ENCODE data around the gene COPS7B.
"Not testable (repeated sequence)": the region's sequence is repeated elsewhere in the genome, so short reads cannot be mapped to it uniquely, and the experiment has no call there.

The COPS7B gene

DNA sequence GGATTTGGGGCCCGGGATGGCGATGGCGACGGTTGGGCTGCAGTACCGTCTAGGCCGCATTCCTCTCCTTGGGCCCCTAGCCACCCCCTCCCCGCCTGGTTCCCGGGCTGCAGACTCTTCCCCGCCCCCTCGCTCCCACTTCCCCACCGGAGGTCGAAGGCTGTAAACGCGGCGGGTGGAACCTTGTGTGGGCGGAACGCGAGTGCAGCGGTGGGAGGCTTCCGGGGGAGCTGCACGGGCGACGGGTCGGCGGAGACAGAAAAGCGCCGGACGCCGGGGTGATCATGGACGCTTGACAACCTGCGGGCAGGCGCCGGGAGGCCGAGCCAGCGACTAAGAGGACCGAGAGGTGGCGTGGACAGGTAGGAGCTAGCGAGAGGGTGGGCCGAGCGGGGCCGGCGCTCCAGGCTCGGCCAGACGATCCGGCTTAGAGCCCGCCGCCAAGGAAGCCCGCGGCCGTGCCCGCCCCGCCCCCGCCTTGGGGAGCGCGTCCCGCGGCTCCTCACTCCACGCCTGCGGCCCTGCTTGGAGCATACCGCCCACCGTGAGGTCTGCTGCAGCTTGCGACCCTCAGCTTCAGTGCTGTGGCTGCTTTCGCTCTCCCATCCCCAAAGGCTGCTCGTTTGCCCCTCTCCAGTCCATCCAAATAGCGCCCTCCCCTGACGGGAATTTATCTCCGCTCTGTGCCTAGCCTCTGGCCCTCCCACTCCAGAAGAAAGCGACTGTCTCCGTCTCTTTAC, at the start of gene COPS7B:
Gene COPS7B (plus strand): TSS at position 269 of the 740 bp plus-strand sequence. CDS start 2,126 bp downstream, outside the sequence.
- DNase-seq = peak; percentile 47

- no peak for DNase-seq
Measured at GRCh38 chr2:231737761-231738160, 48.5 kb upstream of the COPS7B start.

GRCh38 chr2:231743376-231744116, 42.7 kb upstream of the COPS7B start:
- no peak for DNase-seq

DNA sequence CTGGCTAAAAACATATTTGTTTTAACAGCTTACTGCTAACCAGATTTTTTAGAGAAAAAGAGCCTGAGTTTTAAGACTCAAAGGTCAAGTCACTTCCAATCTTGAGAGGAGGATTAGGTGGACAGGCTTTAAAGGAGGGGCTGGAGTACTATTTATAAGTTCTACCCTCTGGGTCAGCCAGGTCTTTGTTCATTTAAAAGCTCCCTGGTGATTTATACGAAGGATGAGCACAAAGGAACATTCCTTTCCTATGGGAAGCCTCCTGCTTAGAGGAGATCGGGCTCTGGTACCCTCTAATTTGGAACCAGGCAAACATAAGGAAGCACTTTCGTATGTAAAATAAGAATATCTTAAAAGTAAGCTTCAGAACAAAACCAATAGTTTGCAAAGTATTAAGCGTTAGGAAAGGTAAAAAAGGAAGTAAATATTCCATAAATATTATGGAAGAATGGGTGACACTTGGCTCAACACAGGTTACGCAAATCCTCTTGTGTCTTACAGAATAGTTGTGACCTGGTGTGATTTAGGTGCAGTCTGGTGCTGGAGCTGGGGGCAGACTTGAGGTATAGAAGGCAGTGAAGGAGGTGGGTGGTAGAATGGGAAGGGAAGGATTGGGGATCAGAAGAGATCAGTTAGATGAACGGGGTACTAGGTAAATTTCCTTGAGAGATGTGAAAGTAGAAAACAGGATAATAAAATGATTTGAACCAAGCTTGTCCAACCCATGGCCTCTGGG, 40.8 kb upstream of the COPS7B start:
- DNase-seq = no peak

- not testable (repeated sequence) for DNase-seq
Measured at GRCh38 chr2:231748153-231748896, 37.9 kb upstream of the COPS7B start.

DNA sequence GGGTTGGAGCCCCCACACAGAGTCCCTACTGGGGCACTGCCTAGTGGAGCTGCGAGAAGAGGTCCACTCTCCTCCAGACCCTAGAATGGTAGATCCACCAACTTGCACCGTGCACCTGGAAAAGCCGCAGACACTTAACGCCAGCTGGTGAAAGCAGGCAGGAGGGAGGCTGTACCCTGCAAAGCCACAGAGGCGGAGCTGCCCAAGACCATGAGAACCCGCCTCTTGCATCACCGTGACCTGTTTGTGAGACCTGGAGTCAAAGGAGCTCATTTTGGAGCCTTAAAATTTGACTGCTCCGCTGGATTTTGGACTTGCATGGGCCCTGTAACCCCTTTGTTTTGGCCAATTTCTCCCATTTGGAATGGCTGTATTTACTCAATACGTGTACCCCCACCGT, 37.2 kb upstream of the COPS7B start:
- DNase-seq = not testable (repeated sequence)

DNA sequence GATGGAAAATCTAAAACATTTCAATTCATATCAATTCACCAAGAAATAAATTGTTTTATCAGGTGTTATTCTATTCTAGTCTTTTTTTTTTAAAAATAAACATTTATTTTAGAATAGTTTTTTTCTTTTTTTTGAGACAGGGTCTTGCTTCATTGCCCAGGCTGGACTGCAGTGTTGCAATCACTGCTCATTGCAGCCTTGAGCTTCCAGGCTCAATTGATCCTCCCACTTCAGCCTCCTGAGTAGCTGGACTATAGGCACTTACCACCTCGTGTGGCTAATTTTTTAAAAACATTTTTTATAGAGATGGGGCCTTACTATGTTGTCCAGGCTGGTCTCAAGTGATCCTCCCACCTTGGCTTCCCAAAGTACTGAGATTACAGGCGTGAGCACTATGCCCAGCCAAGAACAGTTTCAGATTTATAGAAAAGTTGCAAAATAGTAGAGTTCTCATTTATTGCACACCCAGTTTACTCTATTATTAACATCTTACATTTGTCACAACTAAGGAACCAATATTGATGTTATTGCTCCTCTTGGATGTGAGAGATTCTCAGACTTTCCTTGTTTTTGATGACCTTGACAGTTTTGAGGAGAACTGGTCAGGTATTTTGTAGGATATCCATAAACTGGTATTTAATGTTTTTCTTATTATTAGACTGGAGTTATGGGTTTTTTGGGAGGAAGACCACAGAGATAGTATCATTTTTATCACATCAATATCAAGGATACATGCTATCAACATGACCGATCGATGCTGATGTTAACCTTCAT, 35.0 kb upstream of the COPS7B start:
- DNase-seq = no peak

GRCh38 chr2:231752061-231752460, 34.2 kb upstream of the COPS7B start:
- DNase-seq = no peak

DNA sequence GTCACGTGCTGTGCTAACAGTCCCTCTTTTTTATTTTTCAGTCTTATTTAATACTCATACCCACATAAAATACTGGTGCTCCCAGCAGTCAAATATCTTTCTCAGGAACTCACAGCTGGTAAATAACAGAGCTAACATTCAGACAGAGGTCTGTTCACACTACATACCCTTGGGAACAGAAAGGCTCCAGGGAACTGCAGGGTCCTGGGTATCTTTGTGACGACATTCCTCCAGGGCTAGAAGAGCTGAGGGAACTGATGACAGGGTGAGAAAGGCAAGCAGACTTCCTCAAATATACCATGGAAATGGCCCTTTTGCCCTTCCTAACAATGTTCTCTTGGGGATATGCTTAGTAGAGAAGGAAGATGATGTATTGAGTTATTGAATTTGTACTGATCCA, 24.5 kb upstream of the COPS7B start:
- DNase-seq = no peak

- DNase-seq = no peak
Measured at GRCh38 chr2:231764124-231764523, 22.1 kb upstream of the COPS7B start.

GRCh38 chr2:231764760-231765159, 21.5 kb upstream of the COPS7B start:
- peak; percentile 94 for DNase-seq

- no peak for DNase-seq
Measured at GRCh38 chr2:231765496-231765929, 20.7 kb upstream of the COPS7B start.

GRCh38 chr2:231769170-231770136, 16.8 kb upstream of the COPS7B start:
- no peak for DNase-seq

DNA sequence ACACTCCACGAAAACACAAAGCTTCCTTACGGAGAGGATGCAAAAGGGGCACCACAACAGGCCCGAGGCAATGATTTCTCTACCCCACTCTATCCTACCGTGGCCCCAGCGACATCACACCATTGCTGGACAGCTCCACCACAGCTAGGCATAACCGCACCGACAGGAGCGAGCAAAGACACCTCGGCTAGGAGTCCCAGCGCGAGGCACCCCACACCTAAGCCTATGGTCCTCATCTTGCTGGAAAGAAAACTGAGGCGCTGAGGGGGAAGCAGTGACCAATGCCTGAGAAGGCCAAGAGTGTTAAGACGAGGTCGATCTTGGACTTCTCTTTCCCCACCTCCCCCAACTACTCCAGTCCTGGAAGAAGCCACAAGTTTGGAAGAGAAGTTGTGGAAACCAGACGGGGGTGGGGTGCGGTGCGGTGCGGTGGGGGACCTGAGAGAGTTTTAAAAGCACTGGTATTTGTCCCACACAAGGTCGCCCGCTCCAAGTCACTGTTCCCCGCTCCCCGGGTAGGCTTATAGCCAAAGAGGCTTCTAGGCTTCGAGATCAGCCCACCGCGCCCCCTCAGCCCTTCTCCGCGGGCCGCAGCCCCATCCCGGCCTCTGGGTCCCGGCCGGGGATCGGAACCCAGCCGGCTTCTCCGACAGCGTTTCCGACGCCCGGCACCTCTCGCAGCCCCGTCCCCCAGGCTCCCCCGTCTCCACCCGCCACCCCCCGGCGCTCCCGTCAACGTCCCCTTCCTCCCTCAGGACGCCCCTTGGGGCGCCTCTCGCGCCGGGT, 5.9 kb upstream of the COPS7B start:
- DNase-seq = peak; percentile 22

- peak; percentile 97 for DNase-seq
Measured at GRCh38 chr2:231780909-231781797, 5.1 kb upstream of the COPS7B start, which contains the start of gene PDE6D. TSS of gene PDE6D (minus strand) at chr2:231781282. CDS start at chr2:231781114, 168 bp downstream.

DNA sequence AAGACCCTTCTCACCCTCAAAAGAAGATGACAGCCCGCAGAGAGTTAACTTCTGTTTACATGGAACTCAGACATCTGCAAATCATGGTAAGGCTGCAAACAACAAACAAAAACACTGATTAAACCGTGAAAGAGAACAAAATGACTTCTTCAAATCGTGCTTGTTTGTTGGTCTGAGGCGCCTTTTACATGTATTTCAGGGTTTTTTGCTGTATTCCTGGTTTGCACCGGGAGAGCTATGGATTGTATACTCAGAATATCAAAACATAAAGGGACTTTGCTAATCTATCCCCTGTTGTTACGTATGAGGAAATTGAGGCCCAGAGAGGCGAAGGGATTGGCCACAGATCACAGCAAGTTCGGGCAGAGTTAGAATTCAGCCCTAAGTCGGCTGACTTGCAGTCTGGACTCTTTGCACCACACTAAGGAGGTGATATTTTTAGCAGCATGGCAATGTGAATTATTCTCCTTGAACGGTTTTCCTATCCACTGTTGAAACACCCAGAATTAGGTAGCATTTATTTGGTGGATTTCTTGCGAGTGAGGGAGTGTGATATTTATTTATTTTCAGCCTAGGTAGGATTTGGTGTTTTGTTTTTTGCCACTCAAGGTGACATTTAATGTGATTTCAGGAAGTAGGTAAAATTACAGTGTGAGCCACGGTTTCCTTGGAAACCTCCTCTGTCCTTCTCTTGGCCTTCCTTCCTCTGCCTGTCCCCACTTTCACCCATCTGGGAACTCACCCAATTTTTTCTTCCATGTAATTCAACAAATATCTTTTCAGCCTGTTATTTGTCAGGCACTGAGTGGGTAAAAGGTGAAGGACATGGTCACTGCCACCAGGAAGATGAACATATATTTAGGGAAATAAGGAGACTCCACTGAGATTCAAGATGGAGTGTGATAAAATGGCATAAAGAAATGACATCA, 4.2 kb upstream of the COPS7B start:
- DNase-seq = peak; percentile 15

- DNase-seq = no peak
Measured at GRCh38 chr2:231785413-231785812, 832 bp upstream of the COPS7B start.

DNA sequence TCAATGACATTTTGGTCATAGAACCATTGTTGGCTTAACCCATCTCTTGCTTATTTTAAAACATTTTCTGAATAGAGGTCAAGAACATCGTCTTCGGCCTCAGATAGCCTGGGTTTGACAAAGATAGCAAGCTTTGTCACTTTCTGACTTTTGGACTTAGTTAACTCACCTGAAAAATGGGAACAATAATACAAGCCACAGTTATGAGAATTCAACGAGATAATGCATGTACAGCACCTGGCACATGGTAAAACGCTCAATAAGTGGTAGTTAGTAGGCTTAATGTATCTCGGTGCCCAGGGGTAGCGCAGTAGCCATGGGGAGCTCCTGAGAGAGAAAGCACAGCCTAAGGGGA, 446 bp upstream of the COPS7B start:
- DNase-seq = no peak

All from kidney glomerular epithelial cell (primary cell).